Measurements from ENCODE around the gene PSMB10.

The PSMB10 gene

GRCh38 chr16:67967958-67968399 lies 31.3 kb upstream of the PSMB10 start:
- H3K27ac Mint-ChIP-seq = peak overlapping the region; percentile 77
- no peaks in the 10 kb centered on the region for H3K9me3 Mint-ChIP-seq

GRCh38 chr16:67967183-67967957 lies 30.7 kb upstream of the PSMB10 start:
- Mint-ChIP-seq H3K27me3 (peaks cover 3% of the 10 kb centered on the region), H3K4me1 (ENCODE audit: low read depth) (peaks cover 26% of the 10 kb centered on the region), H3K4me3 (peak overlapping the region; percentile 96), H3K9me3 (no peaks in the 10 kb centered on the region), H3K27ac (peak overlapping the region; percentile 77), H3K36me3 (ENCODE audit: low read depth) (peaks cover 11% of the 10 kb centered on the region)
- intact Hi-C loops (cut with micrococcal nuclease) = no loop called here

More at GRCh38 chr16:67967958-67968399, 31.3 kb upstream of the PSMB10 start:
- Mint-ChIP-seq H3K4me1 (ENCODE audit: low read depth) (peaks cover 26% of the 10 kb centered on the region), H3K36me3 (ENCODE audit: low read depth) (peaks cover 5% of the 10 kb centered on the region), H3K4me3 (peak overlapping the region; percentile 96), H3K27me3 (peaks cover 6% of the 10 kb centered on the region)
- intact Hi-C loops (cut with micrococcal nuclease) = no loop called here

- intact Hi-C loops (cut with micrococcal nuclease) = no loop called here
- H3K4me3 Mint-ChIP-seq = peak overlapping the region; percentile 96
- H3K9me3 Mint-ChIP-seq = no peaks in the 10 kb centered on the region
- H3K36me3 Mint-ChIP-seq (ENCODE audit: low read depth) = peaks cover 18% of the 10 kb centered on the region
- H3K4me1 Mint-ChIP-seq (ENCODE audit: low read depth) = peaks cover 26% of the 10 kb centered on the region
- H3K27ac Mint-ChIP-seq = no peak overlapping the region
- H3K27me3 Mint-ChIP-seq = peaks cover 3% of the 10 kb centered on the region
These were observed 30.0 kb upstream of the PSMB10 start for GRCh38 chr16:67966549-67967182.

GRCh38 chr16:67965668-67966548 lies 29.3 kb upstream of the PSMB10 start:
- intact Hi-C loops (cut with micrococcal nuclease) = no loop called here
- Mint-ChIP-seq H3K4me1 (ENCODE audit: low read depth) (peaks cover 26% of the 10 kb centered on the region), H3K4me3 (no peak overlapping the region), H3K9me3 (no peaks in the 10 kb centered on the region), H3K36me3 (ENCODE audit: low read depth) (peaks cover 25% of the 10 kb centered on the region), H3K27ac (no peak overlapping the region), H3K27me3 (peaks cover 3% of the 10 kb centered on the region)

- H3K27ac Mint-ChIP-seq = no peak overlapping the region
- no peaks in the 10 kb centered on the region for H3K9me3 Mint-ChIP-seq
- H3K36me3 Mint-ChIP-seq (ENCODE audit: low read depth) = peaks cover 38% of the 10 kb centered on the region
- H3K27me3 Mint-ChIP-seq = peaks cover under 1% of the 10 kb centered on the region
- peaks cover 24% of the 10 kb centered on the region for H3K4me1 Mint-ChIP-seq (ENCODE audit: low read depth)
- H3K4me3 Mint-ChIP-seq = no peak overlapping the region
- intact Hi-C loops (cut with micrococcal nuclease) = no loop called here
These were observed 28.0 kb upstream of the PSMB10 start for GRCh38 chr16:67964477-67965131.

GRCh38 chr16:67963662-67964321 lies 27.1 kb upstream of the PSMB10 start:
- H3K27ac Mint-ChIP-seq = no peak overlapping the region
- intact Hi-C loops (cut with micrococcal nuclease) = no loop called here
- H3K36me3 Mint-ChIP-seq (ENCODE audit: low read depth) = peaks cover 46% of the 10 kb centered on the region
- H3K9me3 Mint-ChIP-seq = no peaks in the 10 kb centered on the region
- peaks cover 17% of the 10 kb centered on the region for H3K4me1 Mint-ChIP-seq (ENCODE audit: low read depth)
- no peaks in the 10 kb centered on the region for H3K27me3 Mint-ChIP-seq
- H3K4me3 Mint-ChIP-seq = no peak overlapping the region

- H3K9me3 Mint-ChIP-seq = no peaks in the 10 kb centered on the region
These were observed 26.6 kb upstream of the PSMB10 start for GRCh38 chr16:67963292-67963661.

GRCh38 chr16:67962135-67962534 lies 25.5 kb upstream of the PSMB10 start:
- Mint-ChIP-seq H3K4me1 (ENCODE audit: low read depth) (peaks cover 8% of the 10 kb centered on the region), H3K27me3 (no peaks in the 10 kb centered on the region), H3K27ac (no peak overlapping the region), H3K36me3 (ENCODE audit: low read depth) (peaks cover 63% of the 10 kb centered on the region), H3K9me3 (no peaks in the 10 kb centered on the region), H3K4me3 (no peak overlapping the region)
- intact Hi-C loops (cut with micrococcal nuclease) = no loop called here

More at GRCh38 chr16:67963292-67963661, 26.6 kb upstream of the PSMB10 start:
- Mint-ChIP-seq H3K27me3 (no peaks in the 10 kb centered on the region), H3K27ac (no peak overlapping the region), H3K4me1 (ENCODE audit: low read depth) (peaks cover 17% of the 10 kb centered on the region), H3K4me3 (no peak overlapping the region), H3K36me3 (ENCODE audit: low read depth) (peaks cover 52% of the 10 kb centered on the region)
- intact Hi-C loops (cut with micrococcal nuclease) = no loop called here

- no peak overlapping the region for H3K27ac Mint-ChIP-seq
- no peaks in the 10 kb centered on the region for H3K27me3 Mint-ChIP-seq
- peaks cover 3% of the 10 kb centered on the region for H3K4me1 Mint-ChIP-seq (ENCODE audit: low read depth)
- intact Hi-C loops (cut with micrococcal nuclease) = no loop called here
- no peaks in the 10 kb centered on the region for H3K9me3 Mint-ChIP-seq
- no peak overlapping the region for H3K4me3 Mint-ChIP-seq
- peaks cover 64% of the 10 kb centered on the region for H3K36me3 Mint-ChIP-seq (ENCODE audit: low read depth)
These were observed 24.9 kb upstream of the PSMB10 start for GRCh38 chr16:67961551-67961957.

GRCh38 chr16:67959536-67960329 lies 23.1 kb upstream of the PSMB10 start:
- Mint-ChIP-seq H3K36me3 (ENCODE audit: low read depth) (peaks cover 75% of the 10 kb centered on the region), H3K4me3 (no peak overlapping the region), H3K27ac (no peak overlapping the region), H3K27me3 (no peaks in the 10 kb centered on the region), H3K9me3 (no peaks in the 10 kb centered on the region), H3K4me1 (ENCODE audit: low read depth) (no peaks in the 10 kb centered on the region)
- intact Hi-C loops (cut with micrococcal nuclease) = no loop called here

GRCh38 chr16:67957622-67958021 lies 21.0 kb upstream of the PSMB10 start:
- H3K27me3 Mint-ChIP-seq = no peaks in the 10 kb centered on the region
- no peak overlapping the region for H3K4me3 Mint-ChIP-seq
- peaks cover 79% of the 10 kb centered on the region for H3K36me3 Mint-ChIP-seq (ENCODE audit: low read depth)
- H3K4me1 Mint-ChIP-seq (ENCODE audit: low read depth) = no peaks in the 10 kb centered on the region
- no peaks in the 10 kb centered on the region for H3K9me3 Mint-ChIP-seq
- no peak overlapping the region for H3K27ac Mint-ChIP-seq
- intact Hi-C loops (cut with micrococcal nuclease) = no loop called here

- H3K27ac Mint-ChIP-seq = no peak overlapping the region
- H3K4me3 Mint-ChIP-seq = no peak overlapping the region
- H3K9me3 Mint-ChIP-seq = no peaks in the 10 kb centered on the region
- no peaks in the 10 kb centered on the region for H3K27me3 Mint-ChIP-seq
- intact Hi-C loops (cut with micrococcal nuclease) = no loop called here
- H3K4me1 Mint-ChIP-seq (ENCODE audit: low read depth) = no peaks in the 10 kb centered on the region
- peaks cover 78% of the 10 kb centered on the region for H3K36me3 Mint-ChIP-seq (ENCODE audit: low read depth)
These were observed 18.0 kb upstream of the PSMB10 start for GRCh38 chr16:67954421-67955196.

All from dendritic cell treated with granulocyte-macrophage colony-stimulating factor and Interleukin-4, amounts not matched to agents 40 ng/mL and 50 ng/mL, for 4 days (primary cell).